ENCODE results near the gene ZNF341. TPM values are rescaled to one million over a fixed set of nuclear protein-coding genes. Genes with fewer than 3 reads are reported as not detected.

ZNF341 gene
- total RNA-seq, 1 donor from 2014 or later: 1.8 TPM

GRCh38 chr20:33702861-33703260, 28.9 kb upstream of the ZNF341 start:
- DNase-seq: peak; percentile 59

GRCh38 chr20:33703498-33704137, 28.2 kb upstream of the ZNF341 start:
- DNase-seq: no peak

GRCh38 chr20:33704197-33704924, 27.4 kb upstream of the ZNF341 start:
- no peak for DNase-seq

DNA sequence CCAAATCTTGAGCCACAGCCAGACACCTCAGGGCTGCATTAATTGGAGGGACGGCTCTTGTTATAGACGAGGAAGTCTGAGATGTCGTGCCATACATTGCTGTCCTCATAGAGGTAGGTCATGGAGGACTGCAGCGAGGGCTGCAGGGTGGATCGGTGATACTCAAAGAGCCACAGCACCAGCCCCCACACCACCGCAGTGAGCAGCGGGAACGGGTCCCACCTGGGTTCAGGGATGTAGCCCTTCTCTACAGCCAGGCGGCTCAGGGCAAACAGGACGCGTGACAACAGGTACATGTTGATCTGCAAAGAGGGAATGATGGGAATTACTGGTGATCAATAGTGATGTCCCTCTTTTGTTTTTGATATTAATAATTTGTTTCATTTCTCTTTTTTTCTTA, 24.1 kb upstream of the ZNF341 start:
- DNase-seq: no peak

- no peak for DNase-seq
These were observed 22.4 kb upstream of the ZNF341 start for GRCh38 chr20:33709398-33709797.

GRCh38 chr20:33709905-33710541, 21.8 kb upstream of the ZNF341 start:
- no peak for DNase-seq

- DNase-seq: no peak
These were observed 20.9 kb upstream of the ZNF341 start for GRCh38 chr20:33710681-33711445.

DNA sequence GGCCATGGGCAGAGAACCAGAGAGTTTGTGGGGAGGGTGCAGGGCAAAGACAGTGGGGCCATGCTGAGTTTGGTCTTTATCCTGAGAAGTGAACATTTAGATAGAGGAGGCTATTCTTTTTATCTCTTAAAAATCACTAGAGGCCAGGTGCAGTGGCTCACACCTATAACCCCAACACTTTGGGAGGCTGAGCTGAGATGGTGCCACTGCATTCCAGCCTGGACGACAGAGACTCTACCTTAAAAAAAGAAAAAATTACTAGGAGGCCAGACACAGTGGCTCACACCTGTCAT, 20.4 kb upstream of the ZNF341 start:
- DNase-seq: no peak

DNA sequence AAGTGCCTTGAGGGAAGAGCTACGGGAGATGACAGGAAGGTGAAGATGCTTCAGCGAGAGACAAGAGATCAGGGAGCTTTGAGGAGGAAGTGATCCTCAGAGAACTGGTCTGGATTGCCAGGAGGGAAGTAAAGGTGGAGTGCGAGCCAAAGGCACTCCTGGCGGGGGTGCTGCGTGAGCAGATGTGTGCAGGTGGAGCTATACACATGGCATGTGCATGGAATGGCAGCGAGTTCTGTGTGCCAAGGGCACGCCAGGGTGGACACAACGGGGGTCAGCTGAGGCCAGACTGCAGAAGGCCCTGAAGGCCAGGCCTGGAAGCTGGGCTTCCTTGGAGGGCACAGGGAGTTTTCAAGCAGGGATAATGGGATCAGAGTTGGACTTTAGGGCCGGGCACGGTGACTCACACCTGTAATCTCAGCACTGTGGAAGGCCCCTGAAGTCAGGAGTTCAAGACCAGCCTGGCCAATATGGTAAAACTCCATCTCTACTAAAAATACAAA, 17.9 kb upstream of the ZNF341 start:
- DNase-seq: no peak

GRCh38 chr20:33716498-33716897, 15.3 kb upstream of the ZNF341 start:
- DNase-seq: no peak

DNA sequence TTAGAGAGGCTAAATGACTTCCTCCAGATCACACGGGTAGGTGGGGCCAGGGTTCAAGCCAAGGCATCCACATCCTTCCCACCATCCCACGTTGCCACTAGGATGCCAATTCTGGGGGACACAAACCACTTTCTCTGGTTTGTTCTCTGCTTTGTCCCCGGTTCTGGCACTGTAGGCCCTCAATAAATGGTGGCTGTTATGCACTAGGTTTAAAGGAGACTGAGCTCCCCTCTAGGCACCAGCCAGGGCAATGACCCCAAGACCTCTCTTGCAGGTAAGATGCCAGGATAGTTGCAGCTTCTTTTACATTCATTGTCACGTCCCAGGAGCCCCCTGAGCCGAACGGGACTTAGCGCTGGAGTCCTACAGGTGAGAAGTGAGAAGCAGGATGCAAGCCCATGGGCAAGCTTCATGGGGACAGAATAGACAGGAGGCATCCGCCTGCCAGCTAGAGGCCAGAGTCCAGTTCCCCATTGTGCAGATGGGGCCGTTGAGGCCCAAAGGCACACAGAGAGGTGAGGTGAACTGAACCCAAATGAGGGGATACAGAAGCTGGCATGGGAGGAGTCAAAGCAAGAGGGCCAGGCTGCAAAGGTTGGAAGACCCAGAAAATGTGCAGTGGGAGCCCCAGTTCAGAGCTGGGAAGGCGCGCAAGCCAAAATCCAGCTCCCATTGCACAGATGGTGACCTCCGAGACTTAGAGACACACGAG, 12.4 kb upstream of the ZNF341 start:
- no peak for DNase-seq

- DNase-seq: peak; percentile 98
These were observed 11.6 kb upstream of the ZNF341 start, which contains the start of gene PXMP4 for GRCh38 chr20:33719989-33720709. Gene PXMP4, minus strand, starts transcription at chr20:33720310. Its CDS starts 103 bp downstream, at chr20:33720207.

DNA sequence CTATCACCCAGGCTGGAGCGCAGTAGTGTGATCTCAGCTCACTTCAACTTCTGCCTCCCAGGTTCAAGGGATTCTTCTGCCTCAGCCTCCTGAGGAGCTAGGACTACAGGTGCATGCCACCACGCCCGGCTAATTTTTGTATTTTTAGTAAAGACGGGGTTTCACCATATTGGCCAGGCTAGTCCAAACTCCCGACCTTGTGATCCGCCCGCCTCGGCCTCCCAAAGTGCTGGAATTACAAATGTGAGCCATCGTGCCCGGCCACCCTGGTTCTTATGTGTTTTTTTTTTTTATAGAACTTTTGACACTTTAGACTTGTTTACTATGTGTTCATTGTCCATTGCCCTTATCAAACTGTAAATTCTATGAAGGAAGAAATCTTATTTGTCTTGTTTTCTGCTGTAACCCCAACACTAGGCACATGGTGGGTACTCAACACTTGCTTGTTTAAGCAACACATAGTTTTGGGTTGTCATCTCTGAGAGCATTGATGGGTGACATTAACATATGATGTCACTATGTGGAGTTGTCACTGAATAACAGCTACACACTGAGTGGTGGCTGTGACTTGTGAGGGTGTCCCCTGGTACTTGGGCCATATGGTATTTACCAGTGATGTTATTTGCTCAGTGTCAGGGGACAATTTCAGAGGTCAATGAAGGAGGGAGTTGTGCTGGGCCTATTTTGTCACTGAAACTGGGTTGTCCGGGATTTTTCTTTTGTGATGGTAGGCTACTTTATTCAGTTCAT, 10.2 kb upstream of the ZNF341 start:
- no peak for DNase-seq

GRCh38 chr20:33724439-33725094, 7.2 kb upstream of the ZNF341 start:
- no peak for DNase-seq

DNA sequence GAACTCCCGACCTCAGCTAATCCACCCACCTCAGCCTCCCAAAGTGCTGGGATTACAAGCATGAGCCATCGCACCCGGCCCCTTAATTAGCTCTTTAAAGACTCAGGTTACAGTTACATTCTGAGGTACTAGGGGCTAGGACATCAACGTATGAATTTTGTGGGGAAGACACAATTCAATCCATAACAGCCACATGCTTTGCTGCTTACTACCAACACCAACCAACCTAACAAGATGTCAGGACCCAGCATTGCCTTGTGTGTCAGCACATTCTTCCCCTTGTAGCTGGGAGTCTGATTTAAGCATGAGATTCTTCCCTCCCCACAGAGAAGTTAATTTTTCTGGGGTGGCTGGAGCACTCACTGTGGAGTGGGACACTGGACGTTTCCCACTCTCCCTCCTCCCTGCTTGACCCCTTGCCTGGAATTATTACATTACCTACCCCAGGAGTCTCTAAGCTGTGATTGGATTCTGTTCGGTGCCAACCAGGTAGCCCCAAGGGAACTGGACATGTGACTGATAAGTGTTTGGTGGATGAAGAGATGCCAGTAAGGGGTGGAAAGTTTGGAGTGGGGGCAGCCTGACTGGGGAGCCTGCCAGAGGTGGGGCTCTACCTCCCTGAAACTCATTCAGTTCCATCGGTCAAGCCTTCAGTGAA, 6.1 kb upstream of the ZNF341 start:
- DNase-seq: no peak

GRCh38 chr20:33727115-33727479, 4.7 kb upstream of the ZNF341 start:
- no peak for DNase-seq

GRCh38 chr20:33727806-33728205, 4.0 kb upstream of the ZNF341 start:
- DNase-seq: no peak

- no peak for DNase-seq
These were observed 3.3 kb upstream of the ZNF341 start for GRCh38 chr20:33728463-33728862.

DNA sequence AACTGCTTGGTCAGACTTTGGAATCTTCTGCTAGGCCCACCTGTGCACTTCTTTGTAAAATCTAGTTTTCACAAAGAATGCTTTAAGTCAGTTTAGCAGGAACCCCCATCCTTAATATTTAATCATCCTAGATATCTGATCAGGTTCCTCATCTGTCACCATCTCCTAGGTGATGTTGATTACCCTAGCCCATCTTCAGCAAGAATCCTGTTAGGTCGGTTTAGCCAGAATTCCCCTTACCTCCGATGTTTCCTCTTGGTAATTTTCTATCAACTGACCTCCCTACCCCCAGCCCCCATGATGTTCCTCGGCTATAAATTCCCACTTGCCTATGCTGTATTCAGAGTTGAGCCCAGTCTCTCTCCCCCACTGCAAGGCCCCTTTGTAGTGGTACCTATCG, 2.7 kb upstream of the ZNF341 start:
- DNase-seq: no peak
